NOMO-1 treated with DMSO at 0.1 percent for 48 hours (cell line): Measurements from ENCODE around the gene RAVER1.
A peak's percentile ranks its signal among the peaks of the same experiment; 100 is the strongest.

Experiments used
- DNase-seq: peaks from one replicate; lab custom pipeline; 2025; ENCODE audit not compliant: unreplicated experiment; lab: John Stamatoyannopoulos, UW

The RAVER1 gene

DNA sequence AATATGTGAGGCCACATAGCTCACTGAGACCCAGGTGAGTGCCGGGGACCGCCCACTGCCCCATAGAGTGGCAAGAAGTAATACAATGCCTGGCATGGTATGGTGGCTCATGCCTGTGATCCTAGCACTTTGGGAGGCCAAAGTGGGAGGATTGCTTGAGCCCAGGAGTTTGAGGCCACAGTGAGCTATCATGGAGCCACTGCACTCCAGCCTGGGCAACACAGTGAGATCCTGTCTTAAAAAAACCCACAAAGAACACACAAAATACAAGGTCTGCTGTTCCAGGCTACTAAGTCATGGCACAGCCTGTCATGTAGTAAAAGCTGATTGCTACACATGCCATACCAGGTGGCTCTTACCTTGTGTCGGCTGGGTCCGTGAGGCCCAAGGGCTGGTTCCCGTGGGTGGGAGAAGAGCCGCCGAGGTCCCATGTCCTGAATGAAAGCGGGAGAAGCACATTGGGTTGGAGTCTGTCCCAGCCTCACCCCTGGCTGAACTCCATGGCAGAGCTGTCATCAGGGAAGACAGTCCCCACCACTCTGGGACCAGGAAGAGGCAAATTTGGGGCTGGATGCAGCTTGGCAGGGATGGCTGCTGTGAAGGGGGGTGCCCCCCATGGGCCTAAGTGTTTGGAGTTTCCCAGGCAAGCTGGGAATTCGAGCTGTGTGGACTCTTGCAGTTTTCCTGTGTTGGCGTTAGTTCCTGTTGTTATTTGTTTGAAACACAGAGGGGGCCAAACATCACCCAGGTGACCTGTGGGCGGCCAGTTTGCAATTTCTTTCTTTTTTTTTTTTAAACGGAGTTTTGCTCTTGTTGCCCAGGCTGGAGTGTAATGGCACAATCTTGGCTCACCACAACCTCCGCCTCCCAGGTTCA is 14.3 kb downstream of the RAVER1 start:
- DNase-seq = no peak

DNA sequence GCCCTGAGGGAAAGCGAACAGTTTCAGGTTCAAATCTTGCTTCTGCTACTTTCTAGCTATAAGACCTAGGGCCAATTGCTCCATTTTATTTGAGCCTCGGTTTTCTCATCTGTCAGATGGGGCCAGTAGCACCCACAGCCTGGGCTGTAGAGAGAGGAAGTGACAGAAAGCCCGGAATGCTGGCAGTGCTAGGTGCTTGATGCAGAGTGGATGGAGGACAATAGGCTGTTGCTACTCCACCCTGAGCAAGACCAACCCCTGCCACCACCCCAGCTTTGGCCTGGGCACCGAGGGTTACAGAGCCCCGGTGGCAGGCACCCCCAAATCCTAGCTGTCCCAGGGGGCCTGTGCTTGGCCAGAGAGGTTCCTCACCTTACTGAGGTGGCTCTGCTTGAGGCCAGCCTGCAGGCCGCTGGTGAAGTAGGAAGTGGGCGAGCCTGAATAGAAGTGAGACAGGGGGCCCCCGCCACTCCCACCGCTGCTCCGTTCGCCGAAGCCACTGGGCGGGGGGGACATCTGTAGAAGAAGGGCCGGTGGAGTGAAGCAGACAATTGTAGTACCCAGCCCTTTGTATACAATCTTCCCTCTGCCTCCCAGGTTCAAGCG is 15.4 kb downstream of the RAVER1 start:
- DNase-seq = no peak

DNA sequence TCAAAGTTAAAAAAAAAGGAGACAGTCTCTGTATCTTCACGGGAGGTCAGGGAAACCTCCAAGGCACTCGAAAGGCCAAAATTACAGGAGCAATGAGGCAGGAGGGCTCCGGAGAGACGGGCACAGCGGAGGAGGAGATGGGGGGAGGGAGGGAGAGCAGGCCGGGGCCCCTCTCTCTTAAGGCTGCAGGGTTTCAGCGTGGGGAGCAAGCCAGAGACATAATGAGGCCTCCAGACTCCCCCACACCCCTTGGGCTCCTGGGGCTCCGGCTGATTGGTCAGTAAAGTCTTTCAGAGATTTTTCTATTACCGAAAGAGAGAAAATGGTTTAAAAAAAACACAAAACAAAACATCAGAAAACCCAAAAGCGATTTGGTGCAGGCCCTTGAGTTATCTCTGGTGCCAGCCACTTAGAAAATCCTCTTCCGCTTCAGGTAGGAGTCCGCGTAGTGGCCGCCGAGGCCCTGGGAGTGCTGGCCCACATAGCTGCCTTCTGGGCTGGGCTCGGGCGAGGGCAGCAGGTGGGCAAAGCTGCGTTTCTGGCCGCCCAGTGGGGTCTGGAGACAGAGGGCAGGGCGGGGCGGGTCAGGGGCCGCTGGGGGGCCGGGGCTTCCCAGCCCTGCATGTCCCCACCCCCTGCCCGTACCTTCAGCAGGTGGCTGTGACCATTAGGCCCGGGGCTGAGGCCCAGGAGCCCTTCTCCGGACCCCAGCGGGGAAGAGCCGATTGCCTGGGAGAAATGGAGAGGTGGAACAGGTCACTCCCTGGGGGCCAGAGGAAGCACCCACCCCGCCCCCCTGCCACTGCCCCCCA is 16.1 kb downstream of the RAVER1 start:
- DNase-seq = no peak

- no peak for DNase-seq
These were observed 16.9 kb downstream of the RAVER1 start for GRCh38 chr19:10316229-10317044.

- peak; percentile 64 for DNase-seq
These were observed 17.8 kb downstream of the RAVER1 start, which contains the start of gene FDX2 for GRCh38 chr19:10315335-10316214. TSS of gene FDX2 (minus strand) at chr19:10316015. CDS start at chr19:10315996, 19 bp downstream.

DNA sequence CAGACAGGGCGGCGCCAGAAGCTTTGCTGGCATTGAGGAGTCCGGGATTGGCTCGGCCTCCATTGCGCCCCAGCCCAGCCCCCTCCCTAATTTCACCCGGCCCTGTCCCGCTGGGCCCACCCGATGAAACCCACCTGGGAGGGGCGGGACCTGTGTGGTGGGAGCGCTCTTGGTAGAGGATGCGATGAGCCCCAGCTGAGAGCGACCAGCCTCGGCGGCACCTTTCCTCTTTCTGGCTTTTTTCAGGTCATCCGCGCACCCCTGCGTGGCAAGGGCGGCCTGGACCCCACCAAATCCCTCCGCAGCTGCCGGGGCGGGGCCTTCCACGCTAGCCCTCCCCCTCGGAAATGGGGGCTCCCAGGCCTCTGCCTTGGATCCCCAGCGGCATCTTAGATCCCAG is 23.9 kb downstream of the RAVER1 start, which contains the start of gene ZGLP1:
Gene ZGLP1, minus strand, starts transcription at position 393 of the 400 bp plus-strand sequence.
- no peak for DNase-seq

DNA sequence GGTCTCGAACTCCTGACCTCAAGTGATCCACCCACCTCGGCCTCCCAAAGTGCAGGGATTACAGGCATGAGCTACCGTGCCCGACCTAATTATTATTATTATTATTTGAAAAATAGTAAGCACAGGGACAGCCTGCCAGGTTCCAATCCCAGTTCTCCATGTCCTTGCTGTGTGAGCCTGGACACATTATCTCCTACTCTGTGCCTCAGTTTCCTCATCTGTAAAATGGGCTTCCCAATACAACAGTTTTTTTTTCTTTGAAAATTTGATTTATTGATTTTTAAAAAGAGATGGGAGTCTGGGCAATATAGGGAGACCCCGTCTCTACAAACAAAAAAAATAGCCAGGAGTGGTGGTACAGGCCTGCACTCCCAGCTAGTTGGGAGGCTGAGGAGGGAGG is 27.0 kb downstream of the RAVER1 start:
- DNase-seq = no peak

DNA sequence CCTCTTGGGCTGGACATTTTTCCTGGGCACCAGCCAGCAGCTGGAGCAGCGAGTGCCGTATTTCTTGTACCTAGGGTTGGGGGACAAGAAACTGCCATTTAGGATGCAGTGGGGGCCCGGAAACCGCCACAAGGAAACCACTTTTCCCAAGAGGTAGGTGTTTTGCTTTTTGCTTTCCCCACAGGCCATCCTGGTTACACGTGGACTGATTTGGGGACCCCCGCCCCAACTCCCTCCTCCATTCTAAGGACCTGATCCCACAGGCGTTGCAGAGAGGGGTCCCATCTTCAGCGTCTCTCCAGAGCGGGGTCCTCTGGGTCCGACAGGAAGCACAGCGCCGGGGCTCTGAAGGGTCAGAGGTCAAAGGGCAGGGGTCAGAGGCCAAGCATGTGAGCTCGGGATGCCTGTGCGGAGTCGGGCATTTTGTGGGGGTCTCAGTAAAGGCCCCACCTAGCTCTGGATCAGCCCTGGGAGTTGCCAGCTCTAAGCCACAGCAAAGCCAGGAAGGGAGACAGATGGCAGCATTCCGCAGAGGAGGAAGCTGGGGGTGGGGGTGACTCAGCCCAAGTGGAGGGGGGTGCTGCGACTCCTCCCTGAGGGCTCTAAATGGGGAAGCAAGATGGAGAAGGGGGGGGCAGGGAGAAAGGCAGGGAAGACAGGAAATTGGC is 28.1 kb downstream of the RAVER1 start:
- peak; percentile 18 for DNase-seq

DNA sequence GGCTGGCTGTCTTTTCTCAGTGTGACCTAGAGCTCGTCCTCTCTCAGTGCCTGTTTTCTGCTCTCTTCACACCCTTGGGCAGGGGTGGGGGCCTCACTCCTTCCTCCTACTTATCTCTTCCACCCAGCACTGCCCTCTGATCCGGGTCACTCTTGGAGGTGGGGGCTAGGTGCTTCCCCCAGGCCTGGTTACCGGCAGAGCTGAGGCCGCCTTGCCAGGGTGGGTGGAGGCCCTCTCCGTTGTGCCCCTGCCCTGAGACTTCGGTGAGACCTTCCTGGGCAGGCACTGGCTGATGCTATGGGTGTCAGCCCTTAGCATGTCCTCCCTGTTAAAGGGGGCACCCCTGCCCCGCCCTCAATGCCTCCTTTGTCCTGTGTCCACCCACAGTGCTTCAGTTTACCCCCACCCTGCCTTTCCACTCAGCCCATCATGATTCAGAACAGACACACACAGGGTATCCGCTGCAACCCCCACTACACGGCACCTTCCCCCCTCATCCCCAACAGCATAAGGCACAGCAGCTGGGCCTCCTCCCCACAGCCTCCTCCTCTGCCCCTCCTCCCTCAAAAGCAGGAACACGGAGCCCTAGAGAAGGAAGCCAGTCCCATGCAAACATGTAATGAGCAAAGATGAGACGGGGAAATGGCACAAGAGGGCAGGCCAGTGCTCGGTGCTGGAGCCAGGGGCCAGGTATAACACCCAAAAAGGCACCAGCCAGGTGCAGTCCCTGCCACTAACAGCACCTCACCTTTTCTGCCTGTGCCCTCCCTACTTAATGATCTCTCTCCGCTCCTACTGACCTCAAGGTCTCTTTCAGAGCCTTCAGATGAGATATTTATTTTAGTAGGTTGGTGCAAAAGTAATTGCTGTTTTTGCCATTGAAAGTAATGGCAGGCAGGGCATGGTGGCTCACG is 33.5 kb downstream of the RAVER1 start:
- DNase-seq = peak; percentile 28

DNA sequence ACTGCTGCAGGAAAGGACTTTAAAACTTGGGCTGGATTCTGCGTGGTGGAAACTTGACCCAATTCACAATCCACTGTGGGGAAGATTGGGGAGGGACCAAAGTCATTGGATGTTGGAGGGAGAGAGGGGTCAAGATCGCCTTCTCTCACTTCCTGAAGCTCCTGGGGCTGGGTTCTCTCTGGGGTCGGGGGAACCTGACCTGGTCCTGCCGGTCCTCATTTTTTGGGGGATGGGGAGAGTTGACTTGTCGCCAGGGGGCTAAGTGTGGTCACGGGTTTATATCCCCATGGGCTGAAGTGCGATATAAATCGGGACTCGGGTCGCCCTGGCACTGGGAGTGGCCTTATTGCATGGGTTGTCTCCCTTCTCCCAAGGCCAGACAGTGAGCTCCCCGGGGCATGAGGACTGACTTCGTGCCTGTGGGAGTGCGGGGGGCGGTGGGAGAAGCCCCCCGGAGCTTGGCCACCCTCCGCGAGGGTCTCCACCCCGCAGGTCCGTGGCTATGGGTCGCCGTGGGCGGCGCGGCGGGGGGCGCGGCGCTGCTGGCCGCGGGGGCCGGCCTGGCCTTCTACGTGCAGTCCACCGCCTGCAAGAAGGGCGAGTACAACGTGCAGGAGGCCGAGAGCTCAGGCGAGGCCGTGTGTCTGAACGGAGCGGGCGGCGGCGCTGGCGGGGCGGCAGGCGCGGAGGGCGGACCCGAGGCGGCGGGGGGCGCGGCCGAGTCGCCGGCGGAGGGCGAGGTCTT is 37.3 kb downstream of the RAVER1 start:
- DNase-seq = no peak

- DNase-seq = peak; percentile 52
These were observed 38.0 kb downstream of the RAVER1 start for GRCh38 chr19:10295305-10295846.

DNA sequence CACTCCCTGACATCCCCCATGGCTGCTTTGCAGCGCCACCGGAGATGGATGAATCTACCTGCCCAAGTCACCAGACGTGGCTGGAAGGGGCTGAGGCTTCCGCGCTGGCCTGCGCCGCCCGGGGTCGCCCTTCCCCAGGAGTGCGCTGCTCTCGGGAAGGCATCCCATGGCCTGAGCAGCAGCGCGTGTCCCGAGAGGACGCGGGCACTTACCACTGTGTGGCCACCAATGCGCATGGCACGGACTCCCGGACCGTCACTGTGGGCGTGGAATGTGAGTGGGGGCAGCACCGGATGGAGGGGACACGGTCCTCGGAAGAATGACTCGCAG is 39.0 kb downstream of the RAVER1 start:
- DNase-seq = no peak

DNA sequence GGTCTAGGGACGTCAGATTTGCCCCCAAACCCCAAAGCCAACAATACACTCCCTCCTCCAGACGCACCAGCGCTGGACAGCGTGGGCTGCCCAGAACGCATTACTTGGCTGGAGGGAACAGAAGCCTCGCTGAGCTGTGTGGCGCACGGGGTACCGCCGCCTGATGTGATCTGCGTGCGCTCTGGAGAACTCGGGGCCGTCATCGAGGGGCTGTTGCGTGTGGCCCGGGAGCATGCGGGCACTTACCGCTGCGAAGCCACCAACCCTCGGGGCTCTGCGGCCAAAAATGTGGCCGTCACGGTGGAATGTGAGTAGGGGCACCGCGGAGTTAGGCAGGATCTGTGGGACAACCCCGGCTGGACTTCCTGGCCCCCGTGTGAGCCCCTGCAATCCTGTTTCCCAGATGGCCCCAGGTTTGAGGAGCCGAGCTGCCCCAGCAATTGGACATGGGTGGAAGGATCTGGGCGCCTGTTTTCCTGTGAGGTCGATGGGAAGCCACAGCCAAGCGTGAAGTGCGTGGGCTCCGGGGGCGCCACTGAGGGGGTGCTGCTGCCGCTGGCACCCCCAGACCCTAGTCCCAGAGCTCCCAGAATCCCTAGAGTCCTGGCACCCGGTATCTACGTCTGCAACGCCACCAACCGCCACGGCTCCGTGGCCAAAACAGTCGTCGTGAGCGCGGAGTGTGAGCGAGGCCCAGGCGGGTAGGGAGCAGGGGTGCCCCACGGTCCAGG is 39.5 kb downstream of the RAVER1 start:
- no peak for DNase-seq

DNA sequence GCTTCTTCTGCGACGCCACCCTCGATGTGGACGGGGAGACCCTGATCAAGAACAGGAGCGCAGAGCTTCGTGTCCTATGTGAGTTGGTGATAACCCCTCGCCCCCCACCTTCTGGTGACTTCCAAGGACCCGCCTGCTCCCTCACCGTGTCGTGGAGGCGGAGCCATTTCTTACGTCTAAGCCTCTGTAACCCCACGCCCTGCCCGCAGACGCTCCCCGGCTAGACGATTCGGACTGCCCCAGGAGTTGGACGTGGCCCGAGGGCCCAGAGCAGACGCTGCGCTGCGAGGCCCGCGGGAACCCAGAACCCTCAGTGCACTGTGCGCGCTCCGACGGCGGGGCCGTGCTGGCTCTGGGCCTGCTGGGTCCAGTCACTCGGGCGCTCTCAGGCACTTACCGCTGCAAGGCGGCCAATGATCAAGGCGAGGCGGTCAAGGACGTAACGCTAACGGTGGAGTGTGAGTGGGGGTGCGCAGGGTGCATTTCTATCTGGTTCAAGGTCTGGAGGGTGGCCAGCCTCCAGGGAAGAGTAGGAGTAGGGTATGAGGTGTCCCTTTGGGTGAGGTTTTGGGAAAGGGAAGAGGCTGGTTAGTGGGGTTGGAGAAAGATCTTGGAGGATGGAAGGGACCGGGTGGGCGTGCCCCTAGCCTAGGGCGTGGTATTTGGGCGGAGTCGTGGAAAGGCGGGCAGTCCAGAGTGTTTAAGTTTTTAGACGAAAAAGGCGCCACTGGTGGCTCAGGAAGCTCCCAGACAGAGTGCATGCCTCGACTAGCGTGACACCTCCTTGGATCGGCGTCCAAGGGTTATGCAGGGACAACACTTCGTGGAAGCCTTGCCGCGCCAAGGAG is 40.3 kb downstream of the RAVER1 start:
- no peak for DNase-seq

GRCh38 chr19:10292206-10292788 is 41.0 kb downstream of the RAVER1 start:
- DNase-seq = peak; percentile 30
